ENCODE results near the gene MINDY2. TPM values are rescaled to one million over a fixed set of nuclear protein-coding genes. Genes with fewer than 3 reads are reported as not detected.
"Not testable (repeated sequence)": the region's sequence is repeated elsewhere in the genome, so short reads cannot be mapped to it uniquely, and the experiment has no call there.

MINDY2 gene
- total RNA-seq, 1 experiment from 2014 or later = 29.9 TPM

DNA sequence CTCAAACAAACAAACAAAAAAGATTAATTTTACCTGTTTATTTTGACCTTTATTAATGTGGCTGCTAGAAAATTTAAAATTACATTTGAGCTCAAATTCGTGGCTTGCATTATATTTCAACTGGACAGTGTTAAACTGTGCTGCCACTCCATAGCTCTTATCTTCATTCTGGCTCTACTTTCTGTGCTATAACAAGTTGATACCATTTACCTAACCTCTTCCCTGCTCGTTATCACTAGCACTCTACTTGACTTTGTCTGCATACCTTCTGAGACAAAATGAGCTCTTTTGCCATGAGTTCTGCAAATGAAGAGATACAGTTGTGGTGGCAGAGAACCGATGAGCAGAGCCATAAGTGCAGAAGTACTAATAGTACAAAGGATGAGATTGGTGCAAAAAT, 26.4 kb downstream of the MINDY2 start (continued):
- TF ChIP-seq, protein P1, sequence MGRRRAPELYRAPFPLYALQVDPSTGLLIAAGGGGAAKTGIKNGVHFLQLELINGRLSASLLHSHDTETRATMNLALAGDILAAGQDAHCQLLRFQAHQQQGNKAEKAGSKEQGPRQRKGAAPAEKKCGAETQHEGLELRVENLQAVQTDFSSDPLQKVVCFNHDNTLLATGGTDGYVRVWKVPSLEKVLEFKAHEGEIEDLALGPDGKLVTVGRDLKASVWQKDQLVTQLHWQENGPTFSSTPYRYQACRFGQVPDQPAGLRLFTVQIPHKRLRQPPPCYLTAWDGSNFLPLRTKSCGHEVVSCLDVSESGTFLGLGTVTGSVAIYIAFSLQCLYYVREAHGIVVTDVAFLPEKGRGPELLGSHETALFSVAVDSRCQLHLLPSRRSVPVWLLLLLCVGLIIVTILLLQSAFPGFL (CRISPR knock-in tag; IDR thresholded peaks at IDR 0.05; ENCODE audit: borderline replicate concordance) = no peak
- TF ChIP-seq, protein P2, sequence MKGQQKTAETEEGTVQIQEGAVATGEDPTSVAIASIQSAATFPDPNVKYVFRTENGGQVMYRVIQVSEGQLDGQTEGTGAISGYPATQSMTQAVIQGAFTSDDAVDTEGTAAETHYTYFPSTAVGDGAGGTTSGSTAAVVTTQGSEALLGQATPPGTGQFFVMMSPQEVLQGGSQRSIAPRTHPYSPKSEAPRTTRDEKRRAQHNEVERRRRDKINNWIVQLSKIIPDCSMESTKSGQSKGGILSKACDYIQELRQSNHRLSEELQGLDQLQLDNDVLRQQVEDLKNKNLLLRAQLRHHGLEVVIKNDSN (CRISPR knock-in tag; IDR thresholded peaks at IDR 0.05) = no peak
- TF ChIP-seq ATF1 (CRISPR knock-in tag; IDR thresholded peaks at IDR 0.05) = no peak

DNA sequence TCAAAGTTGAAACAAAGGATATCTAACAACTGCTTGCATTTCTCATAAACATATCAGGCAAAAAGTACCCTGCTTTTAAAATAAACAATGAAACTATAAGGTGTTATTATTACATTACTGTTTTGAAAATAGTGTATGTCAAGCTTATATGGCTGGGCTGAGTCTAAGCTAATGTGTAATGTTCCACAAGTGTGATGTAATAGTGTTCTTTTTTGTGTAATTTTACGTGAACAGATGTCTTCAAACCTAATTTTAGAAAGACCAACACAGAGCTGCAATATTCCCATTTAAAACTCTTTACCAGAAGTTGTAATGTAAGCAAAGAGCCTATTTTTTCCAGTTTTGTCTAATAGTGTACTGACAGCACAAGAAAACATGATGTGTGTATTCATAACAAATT, 34.0 kb downstream of the MINDY2 start:
- ChIA-PET CTCF (no interaction called here), POLR2A (no interaction called here)
- no peak overlapping the region for H3K27ac Mint-ChIP-seq
- H3K27me3 Mint-ChIP-seq (ENCODE audit: low read depth) = no peaks in the 10 kb centered on the region
- no peak for ATAC-seq
- no peak overlapping the region for H3K4me3 Mint-ChIP-seq
- TF ChIP-seq, protein P3, sequence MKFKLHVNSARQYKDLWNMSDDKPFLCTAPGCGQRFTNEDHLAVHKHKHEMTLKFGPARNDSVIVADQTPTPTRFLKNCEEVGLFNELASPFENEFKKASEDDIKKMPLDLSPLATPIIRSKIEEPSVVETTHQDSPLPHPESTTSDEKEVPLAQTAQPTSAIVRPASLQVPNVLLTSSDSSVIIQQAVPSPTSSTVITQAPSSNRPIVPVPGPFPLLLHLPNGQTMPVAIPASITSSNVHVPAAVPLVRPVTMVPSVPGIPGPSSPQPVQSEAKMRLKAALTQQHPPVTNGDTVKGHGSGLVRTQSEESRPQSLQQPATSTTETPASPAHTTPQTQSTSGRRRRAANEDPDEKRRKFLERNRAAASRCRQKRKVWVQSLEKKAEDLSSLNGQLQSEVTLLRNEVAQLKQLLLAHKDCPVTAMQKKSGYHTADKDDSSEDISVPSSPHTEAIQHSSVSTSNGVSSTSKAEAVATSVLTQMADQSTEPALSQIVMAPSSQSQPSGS (CRISPR knock-in tag; IDR thresholded peaks at IDR 0.05; ENCODE audit: borderline replicate concordance, low read depth) = no peak
- H3K36me3 Mint-ChIP-seq = peaks cover 1% of the 10 kb centered on the region; the same call in 1 of the 2 replicates
- H3K4me1 Mint-ChIP-seq = no peaks in the 10 kb centered on the region
- DNase-seq (ENCODE audit: low spot score) = no peak
- no peaks in the 10 kb centered on the region for H3K9me3 Mint-ChIP-seq

DNA sequence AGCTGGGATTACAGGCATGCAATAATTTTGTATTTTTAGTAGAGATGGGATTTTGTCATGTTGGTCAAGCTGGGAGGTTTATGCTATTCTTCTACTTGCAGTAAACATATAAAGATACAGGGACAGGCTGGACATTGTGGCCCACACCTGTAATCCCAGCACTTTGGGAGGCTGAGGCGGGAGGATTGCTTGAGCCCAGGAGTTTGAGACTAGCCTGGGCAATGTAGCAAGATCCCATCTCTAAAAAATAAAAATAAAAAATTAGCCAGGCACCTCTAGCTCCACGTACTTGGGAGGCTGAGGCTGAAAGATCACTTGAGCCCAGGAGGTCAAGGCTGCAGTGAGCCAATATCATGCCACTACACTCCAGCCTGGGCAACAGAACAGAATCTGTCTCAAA, 52.2 kb downstream of the MINDY2 start:
- POLR2A ChIA-PET; H3K9me3 Mint-ChIP-seq; H3K4me1 Mint-ChIP-seq; H3K4me3 Mint-ChIP-seq; DNase-seq (ENCODE audit: low spot score); H3K27ac Mint-ChIP-seq; ATAC-seq; H3K27me3 Mint-ChIP-seq (ENCODE audit: low read depth): not testable (repeated sequence)
- TF ChIP-seq ZNF121 (CRISPR knock-in tag; IDR thresholded peaks at IDR 0.05) = peak; percentile 60; the same call in 1 of the 2 replicates
- CTCF ChIA-PET = interaction anchor here (1.0 kb wide), 1 partner anchor 16 kb away, joined by 8 read pairs; no protein-coding TSS in a partner anchor
- peaks cover 14% of the 10 kb centered on the region for H3K36me3 Mint-ChIP-seq

DNA sequence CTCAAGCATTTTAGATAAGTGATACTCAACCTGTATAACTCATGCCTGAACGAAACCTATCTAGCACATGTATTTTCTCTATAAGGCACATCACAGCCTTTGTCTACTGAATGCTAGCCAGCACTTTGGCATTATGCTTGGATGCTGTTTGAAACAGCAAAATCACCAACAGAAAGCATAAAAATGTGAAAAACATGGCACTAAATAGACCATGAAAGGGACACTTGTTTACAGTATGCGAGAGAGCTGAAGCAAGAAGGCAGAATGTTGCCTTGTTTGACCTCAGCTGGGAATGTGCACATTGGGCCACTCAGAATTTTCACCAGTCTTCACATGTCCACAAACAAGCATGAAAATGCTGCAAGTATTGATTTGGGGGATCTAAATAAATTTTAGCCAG, 59.5 kb downstream of the MINDY2 start:
- ATAC-seq = no peak
- Mint-ChIP-seq H3K27ac (peak overlapping the region; percentile 57; the same call in 1 of the 2 replicates), H3K27me3 (ENCODE audit: low read depth) (no peaks in the 10 kb centered on the region), H3K9me3 (peaks cover 8% of the 10 kb centered on the region), H3K4me3 (no peak overlapping the region), H3K36me3 (peaks cover 15% of the 10 kb centered on the region), H3K4me1 (peaks cover 28% of the 10 kb centered on the region)
- POLR2A ChIA-PET = no interaction called here
- TF ChIP-seq, protein P4, sequence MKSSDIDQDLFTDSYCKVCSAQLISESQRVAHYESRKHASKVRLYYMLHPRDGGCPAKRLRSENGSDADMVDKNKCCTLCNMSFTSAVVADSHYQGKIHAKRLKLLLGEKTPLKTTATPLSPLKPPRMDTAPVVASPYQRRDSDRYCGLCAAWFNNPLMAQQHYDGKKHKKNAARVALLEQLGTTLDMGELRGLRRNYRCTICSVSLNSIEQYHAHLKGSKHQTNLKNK (CRISPR knock-in tag; IDR thresholded peaks at IDR 0.05) = no peak
- no peak for TF ChIP-seq FOXP1 (CRISPR knock-in tag; IDR thresholded peaks at IDR 0.05; ENCODE audit: borderline replicate concordance)
- no peak for TF ChIP-seq FOXJ3 (CRISPR knock-in tag; IDR thresholded peaks at IDR 0.05; ENCODE audit: borderline replicate concordance)
- TF ChIP-seq, protein P5, sequence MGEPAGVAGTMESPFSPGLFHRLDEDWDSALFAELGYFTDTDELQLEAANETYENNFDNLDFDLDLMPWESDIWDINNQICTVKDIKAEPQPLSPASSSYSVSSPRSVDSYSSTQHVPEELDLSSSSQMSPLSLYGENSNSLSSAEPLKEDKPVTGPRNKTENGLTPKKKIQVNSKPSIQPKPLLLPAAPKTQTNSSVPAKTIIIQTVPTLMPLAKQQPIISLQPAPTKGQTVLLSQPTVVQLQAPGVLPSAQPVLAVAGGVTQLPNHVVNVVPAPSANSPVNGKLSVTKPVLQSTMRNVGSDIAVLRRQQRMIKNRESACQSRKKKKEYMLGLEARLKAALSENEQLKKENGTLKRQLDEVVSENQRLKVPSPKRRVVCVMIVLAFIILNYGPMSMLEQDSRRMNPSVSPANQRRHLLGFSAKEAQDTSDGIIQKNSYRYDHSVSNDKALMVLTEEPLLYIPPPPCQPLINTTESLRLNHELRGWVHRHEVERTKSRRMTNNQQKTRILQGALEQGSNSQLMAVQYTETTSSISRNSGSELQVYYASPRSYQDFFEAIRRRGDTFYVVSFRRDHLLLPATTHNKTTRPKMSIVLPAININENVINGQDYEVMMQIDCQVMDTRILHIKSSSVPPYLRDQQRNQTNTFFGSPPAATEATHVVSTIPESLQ (CRISPR knock-in tag; IDR thresholded peaks at IDR 0.05) = no peak
- TF ChIP-seq SP1 (CRISPR knock-in tag; conservative IDR thresholded peaks at IDR 0.05) = no peak
- TF ChIP-seq, protein P6, sequence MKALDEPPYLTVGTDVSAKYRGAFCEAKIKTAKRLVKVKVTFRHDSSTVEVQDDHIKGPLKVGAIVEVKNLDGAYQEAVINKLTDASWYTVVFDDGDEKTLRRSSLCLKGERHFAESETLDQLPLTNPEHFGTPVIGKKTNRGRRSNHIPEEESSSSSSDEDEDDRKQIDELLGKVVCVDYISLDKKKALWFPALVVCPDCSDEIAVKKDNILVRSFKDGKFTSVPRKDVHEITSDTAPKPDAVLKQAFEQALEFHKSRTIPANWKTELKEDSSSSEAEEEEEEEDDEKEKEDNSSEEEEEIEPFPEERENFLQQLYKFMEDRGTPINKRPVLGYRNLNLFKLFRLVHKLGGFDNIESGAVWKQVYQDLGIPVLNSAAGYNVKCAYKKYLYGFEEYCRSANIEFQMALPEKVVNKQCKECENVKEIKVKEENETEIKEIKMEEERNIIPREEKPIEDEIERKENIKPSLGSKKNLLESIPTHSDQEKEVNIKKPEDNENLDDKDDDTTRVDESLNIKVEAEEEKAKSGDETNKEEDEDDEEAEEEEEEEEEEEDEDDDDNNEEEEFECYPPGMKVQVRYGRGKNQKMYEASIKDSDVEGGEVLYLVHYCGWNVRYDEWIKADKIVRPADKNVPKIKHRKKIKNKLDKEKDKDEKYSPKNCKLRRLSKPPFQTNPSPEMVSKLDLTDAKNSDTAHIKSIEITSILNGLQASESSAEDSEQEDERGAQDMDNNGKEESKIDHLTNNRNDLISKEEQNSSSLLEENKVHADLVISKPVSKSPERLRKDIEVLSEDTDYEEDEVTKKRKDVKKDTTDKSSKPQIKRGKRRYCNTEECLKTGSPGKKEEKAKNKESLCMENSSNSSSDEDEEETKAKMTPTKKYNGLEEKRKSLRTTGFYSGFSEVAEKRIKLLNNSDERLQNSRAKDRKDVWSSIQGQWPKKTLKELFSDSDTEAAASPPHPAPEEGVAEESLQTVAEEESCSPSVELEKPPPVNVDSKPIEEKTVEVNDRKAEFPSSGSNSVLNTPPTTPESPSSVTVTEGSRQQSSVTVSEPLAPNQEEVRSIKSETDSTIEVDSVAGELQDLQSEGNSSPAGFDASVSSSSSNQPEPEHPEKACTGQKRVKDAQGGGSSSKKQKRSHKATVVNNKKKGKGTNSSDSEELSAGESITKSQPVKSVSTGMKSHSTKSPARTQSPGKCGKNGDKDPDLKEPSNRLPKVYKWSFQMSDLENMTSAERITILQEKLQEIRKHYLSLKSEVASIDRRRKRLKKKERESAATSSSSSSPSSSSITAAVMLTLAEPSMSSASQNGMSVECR (CRISPR knock-in tag; IDR thresholded peaks at IDR 0.05; ENCODE audit: borderline replicate concordance) = no peak
- TF ChIP-seq NFE2L1 (CRISPR knock-in tag; IDR thresholded peaks at IDR 0.05) = no peak
- CTCF ChIA-PET = interaction anchor here (1.0 kb wide), 1 partner anchor 21 kb away, joined by 5 read pairs; no protein-coding TSS in a partner anchor
- no peak for DNase-seq (ENCODE audit: low spot score)

Data from WTC11 (cell line).